ENCODE data around the gene MCTP1. TPM values are rescaled to one million over a fixed set of nuclear protein-coding genes. Genes with fewer than 3 reads are reported as not detected.

Gene MCTP1
- polyA plus RNA-seq, 3 donors, result 34.4 to 72.9 (median 55.5) TPM

GRCh38 chr5:95256991-95257390 lies 27.9 kb downstream of the MCTP1 start:
- Histone ChIP-seq H3K79me2 (ENCODE audit: insufficient read depth, low read length) (no peaks in the 10 kb centered on the region), H3K36me3 (replicated peaks in 1 of 2; ENCODE audit: control insufficient read depth in 1 of 2, insufficient read depth in 2 of 2, low read length in 2 of 2) (no peaks in the 10 kb centered on the region), H3K27ac (ENCODE audit: low read depth in 1 of 2, low read length in 2 of 2) (no peak overlapping the region), H2AFZ (ENCODE audit: insufficient read depth, low read depth, low read length, poor library complexity, severe bottlenecking) (no peak overlapping the region), H4K20me1 (ENCODE audit: insufficient read depth, low read length) (no peaks in the 10 kb centered on the region), H3K9me3 (replicated peaks in 1 of 2; ENCODE audit: control insufficient read depth in 1 of 2, insufficient read depth in 1 of 2, low read length in 2 of 2) (no peaks in the 10 kb centered on the region), H3K4me2 (replicated peaks; ENCODE audit: extremely low read depth, low read length, poor library complexity, severe bottlenecking) (no peak overlapping the region), H3K9ac (ENCODE audit: insufficient read depth, low read length, poor library complexity, severe bottlenecking) (no peak overlapping the region), H3K4me3 (replicated peaks in 1 of 3; ENCODE audit: low read depth in 2 of 3, low read length in 3 of 3) (no peak overlapping the region), H3K27me3 (ENCODE audit: control insufficient read depth in 2 of 2, insufficient read depth in 2 of 2, low read length in 2 of 2) (no peaks in the 10 kb centered on the region), H3K4me1 (ENCODE audit: control insufficient read depth in 1 of 2, insufficient read depth in 2 of 2, low read length in 2 of 2) (peaks cover 9 to 11% of the 10 kb centered on the region in 2 donors)
- Mint-ChIP-seq H3K4me3 (no peak overlapping the region), H3K27me3 (ENCODE audit: low read depth in 3 of 3) (peaks cover 0 to 1% (median 0%) of the 10 kb centered on the region in 3 donors), H3K27ac (no peak overlapping the region), H3K36me3 (no peaks in the 10 kb centered on the region), H3K4me1 (peaks cover 11% of the 10 kb centered on the region), H3K9me3 (no peaks in the 10 kb centered on the region)
- intact Hi-C loops (cut with micrococcal nuclease), result no loop called here
- no peak for TF ChIP-seq CTCF (IDR thresholded peaks at IDR 0.05)
- DNase-seq, result no peak

- Mint-ChIP-seq H3K4me3 (no peak overlapping the region), H3K36me3 (no peaks in the 10 kb centered on the region), H3K4me1 (peaks cover 5% of the 10 kb centered on the region), H3K27ac (no peak overlapping the region), H3K9me3 (no peaks in the 10 kb centered on the region), H3K27me3 (ENCODE audit: low read depth in 3 of 3) (peaks cover 0 to 1% (median 0%) of the 10 kb centered on the region in 3 donors)
- intact Hi-C loops (cut with micrococcal nuclease), result no loop called here
- WGBS (ENCODE audit: insufficient coverage), result 100% methylated on average over 1 of the region's 2 CpGs
- Histone ChIP-seq H3K9ac (ENCODE audit: insufficient read depth, low read length, poor library complexity, severe bottlenecking) (no peak overlapping the region), H3K4me2 (replicated peaks; ENCODE audit: extremely low read depth, low read length, poor library complexity, severe bottlenecking) (no peak overlapping the region), H3K4me3 (replicated peaks in 1 of 3; ENCODE audit: low read depth in 2 of 3, low read length in 3 of 3) (no peak overlapping the region), H3K4me1 (ENCODE audit: control insufficient read depth in 1 of 2, insufficient read depth in 2 of 2, low read length in 2 of 2) (peaks cover 4 to 6% of the 10 kb centered on the region in 2 donors), H3K27me3 (ENCODE audit: control insufficient read depth in 2 of 2, insufficient read depth in 2 of 2, low read length in 2 of 2) (no peaks in the 10 kb centered on the region), H2AFZ (ENCODE audit: insufficient read depth, low read depth, low read length, poor library complexity, severe bottlenecking) (no peak overlapping the region), H4K20me1 (ENCODE audit: insufficient read depth, low read length) (no peaks in the 10 kb centered on the region), H3K79me2 (ENCODE audit: insufficient read depth, low read length) (no peaks in the 10 kb centered on the region), H3K36me3 (replicated peaks in 1 of 2; ENCODE audit: control insufficient read depth in 1 of 2, insufficient read depth in 2 of 2, low read length in 2 of 2) (no peaks in the 10 kb centered on the region), H3K27ac (ENCODE audit: low read depth in 1 of 2, low read length in 2 of 2) (no peak overlapping the region), H3K9me3 (replicated peaks in 1 of 2; ENCODE audit: control insufficient read depth in 1 of 2, insufficient read depth in 1 of 2, low read length in 2 of 2) (no peaks in the 10 kb centered on the region)
- no peak for TF ChIP-seq CTCF (IDR thresholded peaks at IDR 0.05)
- no peak for DNase-seq
Observed at GRCh38 chr5:95256446-95256845, 28.4 kb downstream of the MCTP1 start.
